Measurements from ENCODE around the gene MED20. TPM values are rescaled to one million over a fixed set of nuclear protein-coding genes. Genes with fewer than 3 reads are reported as not detected.

MED20 gene
- total and polyA plus RNA-seq, 10 of the 15 experiments (the other 5 are each of a cell fraction or from before 2014, with no cell fraction given): 13.4 to 24.8 (median 17.9) TPM

GRCh38 chr6:41936073-41936837 is 15.3 kb upstream of the MED20 start (continued):
- TF ChIP-seq CUX1 (IDR thresholded peaks at IDR 0.05; ENCODE audit: insufficient replicate concordance, low read depth, low read length) (no peak), ZNF384 (IDR thresholded peaks at IDR 0.05; ENCODE audit: borderline replicate concordance, low read depth, low read length) (no peak), ZNF622 (IDR thresholded peaks at IDR 0.05) (no peak), JUND (IDR thresholded peaks at IDR 0.05; ENCODE audit: low read depth, low read length) (no peak), POLR2AphosphoS5 (IDR thresholded peaks at IDR 0.05; ENCODE audit: low read length) (no peak), RUNX3 (IDR thresholded peaks at IDR 0.05; ENCODE audit: low read length) (peak; percentile 86), RELB (IDR thresholded peaks at IDR 0.05; ENCODE audit: low read depth) (0 out of 2 replicates have a peak, but pooled peaks have one; percentile 31), TCF7 (IDR thresholded peaks at IDR 0.05; ENCODE audit: borderline replicate concordance) (no peak), SP1 (IDR thresholded peaks at IDR 0.05; ENCODE audit: low read depth, low read length) (no peak), TBL1XR1 (IDR thresholded peaks at IDR 0.05; ENCODE audit: low read depth, low read length) (no peak), EED (IDR thresholded peaks at IDR 0.05; ENCODE audit: low read depth) (peak; percentile 57; the same call in 1 of the 2 replicates), E4F1 (IDR thresholded peaks at IDR 0.05; ENCODE audit: borderline replicate concordance, partially characterized antibody) (no peak), GATAD2B (conservative IDR thresholded peaks at IDR 0.05; ENCODE audit: low read depth) (0 out of 2 replicates have a peak, but pooled peaks have one; percentile 25), MTA2 (IDR thresholded peaks at IDR 0.05; ENCODE audit: low read depth) (no peak), BCL11A (IDR thresholded peaks at IDR 0.05; ENCODE audit: low read depth, low read length) (0 out of 2 replicates have a peak, but pooled peaks have one; percentile 5), LARP7 (IDR thresholded peaks at IDR 0.05) (no peak), ATF7 (IDR thresholded peaks at IDR 0.05; ENCODE audit: low read depth) (no peak), IKZF1 (conservative IDR thresholded peaks at IDR 0.05) (0 out of 2 replicates have a peak, but pooled peaks have one; percentile 58), NRF1 (conservative IDR thresholded peaks at IDR 0.05; ENCODE audit: low read depth, low read length) (no peak)
- TF ChIP-seq, protein P1, sequence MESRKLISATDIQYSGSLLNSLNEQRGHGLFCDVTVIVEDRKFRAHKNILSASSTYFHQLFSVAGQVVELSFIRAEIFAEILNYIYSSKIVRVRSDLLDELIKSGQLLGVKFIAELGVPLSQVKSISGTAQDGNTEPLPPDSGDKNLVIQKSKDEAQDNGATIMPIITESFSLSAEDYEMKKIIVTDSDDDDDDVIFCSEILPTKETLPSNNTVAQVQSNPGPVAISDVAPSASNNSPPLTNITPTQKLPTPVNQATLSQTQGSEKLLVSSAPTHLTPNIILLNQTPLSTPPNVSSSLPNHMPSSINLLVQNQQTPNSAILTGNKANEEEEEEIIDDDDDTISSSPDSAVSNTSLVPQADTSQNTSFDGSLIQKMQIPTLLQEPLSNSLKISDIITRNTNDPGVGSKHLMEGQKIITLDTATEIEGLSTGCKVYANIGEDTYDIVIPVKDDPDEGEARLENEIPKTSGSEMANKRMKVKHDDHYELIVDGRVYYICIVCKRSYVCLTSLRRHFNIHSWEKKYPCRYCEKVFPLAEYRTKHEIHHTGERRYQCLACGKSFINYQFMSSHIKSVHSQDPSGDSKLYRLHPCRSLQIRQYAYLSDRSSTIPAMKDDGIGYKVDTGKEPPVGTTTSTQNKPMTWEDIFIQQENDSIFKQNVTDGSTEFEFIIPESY (IDR thresholded peaks at IDR 0.05): no peak

Measured in GM12878 (cell line).